Measurements from ENCODE around the gene ATP5ME. TPM values are rescaled to one million over a fixed set of nuclear protein-coding genes. Genes with fewer than 3 reads are reported as not detected.

ATP5ME gene
- total RNA-seq, 1 experiment from 2014 or later = 330 TPM

GRCh38 chr4:656436-657337 is 17.4 kb downstream of the ATP5ME start:
- ATAC-seq (no peak), DNase-seq (ENCODE audit: low read depth, low spot score) (no peak)
- no peak overlapping the region for H2AFZ ChIP-seq (ENCODE audit: low read depth, low read length, poor library complexity, severe bottlenecking)
- H3K27ac ChIP-seq (ENCODE audit: low read depth, low read length) = no peak overlapping the region
- ChIA-PET RAD21 (ENCODE audit: low non-redundant PET in 1 of 2, low total read pairs in 2 of 2, uncharacterized antibody in 2 of 2, unreplicated experiment in 2 of 2) (no interaction called here), CTCF (no interaction called here), POLR2A (no interaction called here)
- no peaks in the 10 kb centered on the region for H3K36me3 ChIP-seq (ENCODE audit: control insufficient read depth in 1 of 2, insufficient read depth in 2 of 2, low read length in 2 of 2)
- H3K4me3 ChIP-seq (replicated peaks in 1 of 2; ENCODE audit: low read depth in 1 of 2, low read length in 2 of 2) = no peak overlapping the region
- no peaks in the 10 kb centered on the region for H3K9me3 ChIP-seq (ENCODE audit: control insufficient read depth in 1 of 2, insufficient read depth in 1 of 2, low read depth in 1 of 2, low read length in 2 of 2)
- no peaks in the 10 kb centered on the region for H3K79me2 ChIP-seq (ENCODE audit: insufficient read depth, low read length)
- H4K20me1 ChIP-seq (ENCODE audit: insufficient read depth) = no peaks in the 10 kb centered on the region
- intact Hi-C loops (cut with micrococcal nuclease) = no loop called here
- H3K27me3 ChIP-seq (ENCODE audit: insufficient read depth, low read length) = no peaks in the 10 kb centered on the region
- BruUV-seq (replicated peaks) = no TSS peak
- no peaks in the 10 kb centered on the region for H3K4me1 ChIP-seq (ENCODE audit: control insufficient read depth in 1 of 2, insufficient read depth in 2 of 2, low read length in 2 of 2)
- no peak overlapping the region for H3K4me2 ChIP-seq (ENCODE audit: low read length)
- TF ChIP-seq YY1 (IDR thresholded peaks at IDR 0.05; ENCODE audit: extremely low read depth, insufficient replicate concordance, low read depth, low read length) = no peak
- no peak for TF ChIP-seq EZH2phosphoT487 (IDR thresholded peaks at IDR 0.05; ENCODE audit: borderline replicate concordance)
- TF ChIP-seq FOSL1 (IDR thresholded peaks at IDR 0.05; ENCODE audit: low read depth) = no peak
- TF ChIP-seq SIN3A (IDR thresholded peaks at IDR 0.05; ENCODE audit: low read depth) = no peak
- no peak for TF ChIP-seq EZH2 (IDR thresholded peaks at IDR 0.05)
- no peak overlapping the region for H3K9ac ChIP-seq (ENCODE audit: low read length)
- no peaks in the 10 kb centered on the region for H3K9me2 ChIP-seq (ENCODE audit: insufficient read depth)

GRCh38 chr4:655464-656151 is 18.5 kb downstream of the ATP5ME start:
- Histone ChIP-seq H3K9ac (ENCODE audit: low read length) (no peak overlapping the region), H3K4me3 (replicated peaks in 1 of 2; ENCODE audit: low read depth in 1 of 2, low read length in 2 of 2) (no peak overlapping the region), H3K4me1 (ENCODE audit: control insufficient read depth in 1 of 2, insufficient read depth in 2 of 2, low read length in 2 of 2) (no peaks in the 10 kb centered on the region), H3K79me2 (ENCODE audit: insufficient read depth, low read length) (no peaks in the 10 kb centered on the region), H2AFZ (ENCODE audit: low read depth, low read length, poor library complexity, severe bottlenecking) (no peak overlapping the region), H3K36me3 (ENCODE audit: control insufficient read depth in 1 of 2, insufficient read depth in 2 of 2, low read length in 2 of 2) (no peaks in the 10 kb centered on the region), H3K27me3 (ENCODE audit: insufficient read depth, low read length) (no peaks in the 10 kb centered on the region), H3K4me2 (ENCODE audit: low read length) (no peak overlapping the region), H3K27ac (ENCODE audit: low read depth, low read length) (no peak overlapping the region), H3K9me2 (ENCODE audit: insufficient read depth) (no peaks in the 10 kb centered on the region), H4K20me1 (ENCODE audit: insufficient read depth) (no peaks in the 10 kb centered on the region), H3K9me3 (ENCODE audit: control insufficient read depth in 1 of 2, insufficient read depth in 1 of 2, low read depth in 1 of 2, low read length in 2 of 2) (no peaks in the 10 kb centered on the region)
- ATAC-seq (no peak), DNase-seq (ENCODE audit: low read depth, low spot score) (no peak)
- ChIA-PET CTCF (no interaction called here), POLR2A (no interaction called here), RAD21 (ENCODE audit: low non-redundant PET in 1 of 2, low total read pairs in 2 of 2, uncharacterized antibody in 2 of 2, unreplicated experiment in 2 of 2) (no interaction called here)
- intact Hi-C loops (cut with micrococcal nuclease) = no loop called here
- no TSS peak for BruUV-seq (replicated peaks)
- TF ChIP-seq POLR2A (IDR thresholded peaks at IDR 0.05; ENCODE audit: borderline replicate concordance, extremely low read depth, insufficient read depth, insufficient read length) = no peak
- TF ChIP-seq EGR1 (IDR thresholded peaks at IDR 0.05; ENCODE audit: low read depth) = no peak
- TF ChIP-seq POLR2AphosphoS5 (IDR thresholded peaks at IDR 0.05; ENCODE audit: low read depth, low read length) = no peak
- no peak for TF ChIP-seq ZBTB33 (IDR thresholded peaks at IDR 0.05; ENCODE audit: extremely low read depth, insufficient replicate concordance, low read length)
- no peak for TF ChIP-seq JUND (IDR thresholded peaks at IDR 0.05)
- TF ChIP-seq CEBPB (IDR thresholded peaks at IDR 0.05; ENCODE audit: low read depth) = no peak
- no peak for TF ChIP-seq CTCF (IDR thresholded peaks at IDR 0.05 in 2 of 3, conservative IDR thresholded peaks at IDR 0.05 in 1 of 3; ENCODE audit: borderline replicate concordance in 1 of 3, insufficient read depth in 1 of 3, low read depth in 2 of 3, low read length in 2 of 3)
- TF ChIP-seq EZH2 (IDR thresholded peaks at IDR 0.05) = no peak
- no peak for TF ChIP-seq SIN3A (IDR thresholded peaks at IDR 0.05; ENCODE audit: low read depth)
- no peak for TF ChIP-seq SRF (IDR thresholded peaks at IDR 0.05; ENCODE audit: low read depth)
- no peak for TF ChIP-seq TCF7L2 (IDR thresholded peaks at IDR 0.05; ENCODE audit: borderline replicate concordance, extremely low read depth, insufficient read depth, insufficient read length)
- TF ChIP-seq FOSL1 (IDR thresholded peaks at IDR 0.05; ENCODE audit: low read depth) = no peak
